GM23338 (cell line): Measurements from ENCODE around the gene NHERF1. TPM values are rescaled to one million over a fixed set of nuclear protein-coding genes. Genes with fewer than 3 reads are reported as not detected.

ENCODE experiments used
- ATAC-seq: fragments of 200-7000 bp; cut with Tn5 transposase; 3 replicates; pipeline ENCODE4 v1.9.1; 2020
- DNase-seq: peaks from one replicate; pipeline ENCODE4 v3.0.0-alpha.2; 2015; ENCODE audit warnings: low spot score
- H2AFZ ChIP-seq: fragments of 200-600 bp; sonication (generic); 2 replicates; pipeline ENCODE4 v1.8.0; 2016; ENCODE audit warnings: antibody characterized with exemption, mild to moderate bottlenecking, moderate library complexity
- H3F3A ChIP-seq: fragments of 200-600 bp; sonication (generic); replicated peaks from 2 replicates; pipeline ENCODE4 v1.8.0; 2017; ENCODE audit warnings: antibody characterized with exemption, mixed run types, low read depth
- H3K27ac ChIP-seq: fragments of 200-600 bp; sonication (generic); 2 replicates; pipeline ENCODE4 v1.6.1; 2016; ENCODE audit warnings: low read depth
- H3K27me3 ChIP-seq: fragments of 200-600 bp; sonication (generic); 2 replicates; pipeline ENCODE4 v1.8.0; 2016; ENCODE audit warnings: mild to moderate bottlenecking, mixed run types, moderate library complexity; ENCODE audit not compliant: insufficient read depth
- H3K36me3 ChIP-seq: fragments of 200-600 bp; sonication (generic); 2 replicates; pipeline ENCODE4 v1.8.0; 2016; ENCODE audit warnings: mild to moderate bottlenecking; ENCODE audit not compliant: insufficient read depth
- H3K4me1 ChIP-seq: fragments of 200-600 bp; sonication (generic); 2 replicates; pipeline ENCODE4 v1.8.0; 2016; ENCODE audit warnings: mild to moderate bottlenecking, moderate library complexity; ENCODE audit not compliant: insufficient read depth
- H3K4me2 ChIP-seq: fragments of 200-600 bp; sonication (generic); 2 replicates; pipeline ENCODE4 v1.7.1; 2017; ENCODE audit warnings: mixed run types
- H3K4me3 ChIP-seq: fragments of 200-600 bp; sonication (generic); 2 replicates; pipeline ENCODE4 v1.6.1; 2016; ENCODE audit warnings: mixed run types
- H3K79me2 ChIP-seq: fragments of 200-600 bp; sonication (generic); replicated peaks from 2 replicates; pipeline ENCODE4 v1.8.0; 2017; ENCODE audit warnings: mild to moderate bottlenecking; ENCODE audit not compliant: insufficient read depth
- H3K9me2 ChIP-seq: fragments of 200-600 bp; sonication (generic); 2 replicates; pipeline ENCODE4 v1.8.0; 2017; ENCODE audit not compliant: insufficient read depth
- H4K20me1 ChIP-seq: fragments of 200-600 bp; sonication (generic); replicated peaks from 2 replicates; pipeline ENCODE4 v1.8.0; 2017; ENCODE audit warnings: mild to moderate bottlenecking; ENCODE audit not compliant: insufficient read depth
- H3K27ac Mint-ChIP-seq: 2 replicates; pipeline ENCODE4 v1.8.0; 2020; ENCODE audit warnings: inconsistent platforms, mild to moderate bottlenecking, moderate library complexity, mixed read lengths
- H3K27me3 Mint-ChIP-seq: 3 replicates; pipeline ENCODE4 v1.8.0; 2022; ENCODE audit warnings: low read depth, mild to moderate bottlenecking, moderate library complexity, mixed read lengths, inconsistent platforms; ENCODE audit not compliant: insufficient read depth, poor library complexity
- H3K36me3 Mint-ChIP-seq: 3 replicates; pipeline ENCODE4 v1.8.0; 2021; ENCODE audit warnings: low read depth, mild to moderate bottlenecking, inconsistent platforms, moderate library complexity, mixed read lengths
- H3K4me1 Mint-ChIP-seq: 3 replicates; pipeline ENCODE4 v1.8.0; 2020; ENCODE audit warnings: mild to moderate bottlenecking, inconsistent platforms, mixed read lengths
- H3K4me3 Mint-ChIP-seq: 3 replicates; pipeline ENCODE4 v1.8.0; 2021; ENCODE audit warnings: moderate library complexity, mild to moderate bottlenecking, inconsistent platforms, mixed read lengths
- H3K9me3 Mint-ChIP-seq: 3 replicates; pipeline ENCODE4 v1.8.0; 2020; ENCODE audit warnings: moderate library complexity, mild to moderate bottlenecking, inconsistent platforms, mixed read lengths
- CREB1 ChIP-seq: fragments of 250-450 bp; sonication (Bioruptor Pico); IDR thresholded peaks from 2 replicates; pipeline ENCODE4 v1.5.0; 2020; ENCODE audit warnings: low read depth, mild to moderate bottlenecking, moderate library complexity
- EZH2 ChIP-seq: fragments of 200-600 bp; sonication (generic); IDR thresholded peaks from one replicate; pipeline ENCODE4 v1.8.0; 2017; ENCODE audit warnings: antibody characterized with exemption, mild to moderate bottlenecking, low read depth; ENCODE audit not compliant: unreplicated experiment
- EZH2phosphoT487 ChIP-seq: fragments of 200-600 bp; sonication (generic); IDR thresholded peaks from one replicate; pipeline ENCODE4 v1.8.1; 2018; ENCODE audit warnings: antibody characterized with exemption; ENCODE audit not compliant: unreplicated experiment
- JUNB ChIP-seq: IDR thresholded peaks from one replicate; pipeline ENCODE4 v1.6.1; 2016; ENCODE audit warnings: antibody characterized with exemption; ENCODE audit not compliant: unreplicated experiment
- POLR2AphosphoS5 ChIP-seq: IDR thresholded peaks from 2 replicates; pipeline ENCODE4 v1.6.1; 2016; ENCODE audit warnings: antibody characterized with exemption, low read depth
- STAT1 ChIP-seq: IDR thresholded peaks from one replicate; pipeline ENCODE4 v1.6.1; 2016; ENCODE audit warnings: antibody characterized with exemption; ENCODE audit not compliant: unreplicated experiment
- ZNF114 ChIP-seq: fragments of 250-450 bp; sonication (Bioruptor Pico); IDR thresholded peaks from 2 replicates; pipeline ENCODE4 v1.5.0; 2020; ENCODE audit warnings: mild to moderate bottlenecking, moderate library complexity
- ZNF331 ChIP-seq: fragments of 250-450 bp; sonication (Bioruptor Pico); IDR thresholded peaks from 2 replicates; pipeline ENCODE4 v1.5.0; 2020; ENCODE audit warnings: low read depth, mild to moderate bottlenecking, moderate library complexity
- polyA plus RNA-seq: library from polyadenylated mRNA; unstranded; fragments of >200 nt; fragmentation: Nextera tagmentation; extraction: Ambion mirVana; gene quantifications from 2 replicates; pipeline ENCODE4 v1.2.1, GENCODE V29; 2016
- total RNA-seq: library from RNA; depleted of rRNA; stranded (reverse); fragments of >200 nt; shearing (Covaris generic); gene quantifications from 2 replicates; pipeline ENCODE4 v1.2.3, GENCODE V29; 2014
- TF ChIP-seq, protein P1 (sequence below): IDR thresholded peaks from one replicate; pipeline ENCODE4 v1.6.1; 2018; ENCODE audit warnings: antibody characterized with exemption; ENCODE audit not compliant: unreplicated experiment
- TF ChIP-seq, protein P2 (sequence below), 2 experiments: fragments of 200-600 bp in 1 of 2; sonication (generic) in 1 of 2; conservative IDR thresholded peaks; 2 replicates each; pipeline versions ENCODE4 v1.5.1 to v1.6.1; 2016 to 2017; ENCODE audit warnings: antibody characterized with exemption in 2 of 2, low read depth in 2 of 2, mild to moderate bottlenecking in 2 of 2, moderate library complexity in 1 of 2
- TF ChIP-seq, protein P3 (sequence below): IDR thresholded peaks from 2 replicates; pipeline ENCODE4 v1.6.1; 2016; ENCODE audit warnings: antibody characterized with exemption
- TF ChIP-seq, protein P4 (sequence below): fragments of 250-450 bp; sonication (Bioruptor Pico); IDR thresholded peaks from 2 replicates; pipeline ENCODE4 v1.5.0; 2020; ENCODE audit warnings: mild to moderate bottlenecking, moderate library complexity

NHERF1 gene
- total and polyA plus RNA-seq, 2 experiments from 2014 or later = 48.8 to 100 TPM

DNA sequence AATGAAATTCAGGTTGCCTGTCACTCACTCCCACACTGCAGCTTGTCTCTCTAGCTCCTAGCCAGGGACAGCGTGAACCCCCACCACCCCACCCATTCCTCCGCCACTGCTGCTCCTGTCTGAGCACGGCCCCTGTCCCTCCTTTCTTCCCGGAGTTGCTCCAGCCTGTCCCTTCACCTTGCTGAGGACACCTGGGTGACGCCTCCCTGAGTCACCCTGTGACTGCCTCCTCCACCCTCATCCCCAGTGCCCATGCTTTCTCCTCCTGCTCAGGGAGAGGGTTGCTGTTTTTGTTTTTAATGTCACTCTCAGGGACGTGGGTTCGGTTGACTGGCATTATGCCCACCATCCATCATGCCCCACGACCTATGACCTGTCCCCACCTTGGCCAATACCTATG, 53.5 kb downstream of the NHERF1 start:
- Histone ChIP-seq H3K9me2 (no peaks in the 10 kb centered on the region), H3K27me3 (no peaks in the 10 kb centered on the region), H2AFZ (no peak overlapping the region), H3K4me2 (no peak overlapping the region), H4K20me1 (peaks cover 12% of the 10 kb centered on the region), H3K4me1 (no peaks in the 10 kb centered on the region), H3F3A (no peaks in the 10 kb centered on the region), H3K79me2 (no peaks in the 10 kb centered on the region), H3K36me3 (no peaks in the 10 kb centered on the region), H3K4me3 (no peak overlapping the region), H3K27ac (no peak overlapping the region)
- H3K9me3 Mint-ChIP-seq = no peaks in the 10 kb centered on the region
- peaks cover 26% of the 10 kb centered on the region for H3K36me3 Mint-ChIP-seq
- no peaks in the 10 kb centered on the region for H3K4me1 Mint-ChIP-seq
- H3K4me3 Mint-ChIP-seq = no peak overlapping the region
- TF ChIP-seq, protein P1, sequence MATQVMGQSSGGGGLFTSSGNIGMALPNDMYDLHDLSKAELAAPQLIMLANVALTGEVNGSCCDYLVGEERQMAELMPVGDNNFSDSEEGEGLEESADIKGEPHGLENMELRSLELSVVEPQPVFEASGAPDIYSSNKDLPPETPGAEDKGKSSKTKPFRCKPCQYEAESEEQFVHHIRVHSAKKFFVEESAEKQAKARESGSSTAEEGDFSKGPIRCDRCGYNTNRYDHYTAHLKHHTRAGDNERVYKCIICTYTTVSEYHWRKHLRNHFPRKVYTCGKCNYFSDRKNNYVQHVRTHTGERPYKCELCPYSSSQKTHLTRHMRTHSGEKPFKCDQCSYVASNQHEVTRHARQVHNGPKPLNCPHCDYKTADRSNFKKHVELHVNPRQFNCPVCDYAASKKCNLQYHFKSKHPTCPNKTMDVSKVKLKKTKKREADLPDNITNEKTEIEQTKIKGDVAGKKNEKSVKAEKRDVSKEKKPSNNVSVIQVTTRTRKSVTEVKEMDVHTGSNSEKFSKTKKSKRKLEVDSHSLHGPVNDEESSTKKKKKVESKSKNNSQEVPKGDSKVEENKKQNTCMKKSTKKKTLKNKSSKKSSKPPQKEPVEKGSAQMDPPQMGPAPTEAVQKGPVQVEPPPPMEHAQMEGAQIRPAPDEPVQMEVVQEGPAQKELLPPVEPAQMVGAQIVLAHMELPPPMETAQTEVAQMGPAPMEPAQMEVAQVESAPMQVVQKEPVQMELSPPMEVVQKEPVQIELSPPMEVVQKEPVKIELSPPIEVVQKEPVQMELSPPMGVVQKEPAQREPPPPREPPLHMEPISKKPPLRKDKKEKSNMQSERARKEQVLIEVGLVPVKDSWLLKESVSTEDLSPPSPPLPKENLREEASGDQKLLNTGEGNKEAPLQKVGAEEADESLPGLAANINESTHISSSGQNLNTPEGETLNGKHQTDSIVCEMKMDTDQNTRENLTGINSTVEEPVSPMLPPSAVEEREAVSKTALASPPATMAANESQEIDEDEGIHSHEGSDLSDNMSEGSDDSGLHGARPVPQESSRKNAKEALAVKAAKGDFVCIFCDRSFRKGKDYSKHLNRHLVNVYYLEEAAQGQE = no peak
- no peak for TF ChIP-seq ZNF114 (CRISPR knock-in tag)
- no peak for TF ChIP-seq CREB1 (CRISPR knock-in tag)
- TF ChIP-seq POLR2AphosphoS5 = no peak
- TF ChIP-seq JUNB = no peak
- no peak for TF ChIP-seq ZNF331 (CRISPR knock-in tag)
- TF ChIP-seq, protein P2, sequence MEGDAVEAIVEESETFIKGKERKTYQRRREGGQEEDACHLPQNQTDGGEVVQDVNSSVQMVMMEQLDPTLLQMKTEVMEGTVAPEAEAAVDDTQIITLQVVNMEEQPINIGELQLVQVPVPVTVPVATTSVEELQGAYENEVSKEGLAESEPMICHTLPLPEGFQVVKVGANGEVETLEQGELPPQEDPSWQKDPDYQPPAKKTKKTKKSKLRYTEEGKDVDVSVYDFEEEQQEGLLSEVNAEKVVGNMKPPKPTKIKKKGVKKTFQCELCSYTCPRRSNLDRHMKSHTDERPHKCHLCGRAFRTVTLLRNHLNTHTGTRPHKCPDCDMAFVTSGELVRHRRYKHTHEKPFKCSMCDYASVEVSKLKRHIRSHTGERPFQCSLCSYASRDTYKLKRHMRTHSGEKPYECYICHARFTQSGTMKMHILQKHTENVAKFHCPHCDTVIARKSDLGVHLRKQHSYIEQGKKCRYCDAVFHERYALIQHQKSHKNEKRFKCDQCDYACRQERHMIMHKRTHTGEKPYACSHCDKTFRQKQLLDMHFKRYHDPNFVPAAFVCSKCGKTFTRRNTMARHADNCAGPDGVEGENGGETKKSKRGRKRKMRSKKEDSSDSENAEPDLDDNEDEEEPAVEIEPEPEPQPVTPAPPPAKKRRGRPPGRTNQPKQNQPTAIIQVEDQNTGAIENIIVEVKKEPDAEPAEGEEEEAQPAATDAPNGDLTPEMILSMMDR (conservative IDR thresholded peaks at IDR 0.05; ENCODE audit: low read depth in 2 of 2) = no peak
- TF ChIP-seq EZH2phosphoT487 = no peak
- no peak for TF ChIP-seq EZH2
- TF ChIP-seq STAT1 = no peak
- TF ChIP-seq, protein P3, sequence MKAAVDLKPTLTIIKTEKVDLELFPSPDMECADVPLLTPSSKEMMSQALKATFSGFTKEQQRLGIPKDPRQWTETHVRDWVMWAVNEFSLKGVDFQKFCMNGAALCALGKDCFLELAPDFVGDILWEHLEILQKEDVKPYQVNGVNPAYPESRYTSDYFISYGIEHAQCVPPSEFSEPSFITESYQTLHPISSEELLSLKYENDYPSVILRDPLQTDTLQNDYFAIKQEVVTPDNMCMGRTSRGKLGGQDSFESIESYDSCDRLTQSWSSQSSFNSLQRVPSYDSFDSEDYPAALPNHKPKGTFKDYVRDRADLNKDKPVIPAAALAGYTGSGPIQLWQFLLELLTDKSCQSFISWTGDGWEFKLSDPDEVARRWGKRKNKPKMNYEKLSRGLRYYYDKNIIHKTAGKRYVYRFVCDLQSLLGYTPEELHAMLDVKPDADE = no peak
- TF ChIP-seq, protein P4, sequence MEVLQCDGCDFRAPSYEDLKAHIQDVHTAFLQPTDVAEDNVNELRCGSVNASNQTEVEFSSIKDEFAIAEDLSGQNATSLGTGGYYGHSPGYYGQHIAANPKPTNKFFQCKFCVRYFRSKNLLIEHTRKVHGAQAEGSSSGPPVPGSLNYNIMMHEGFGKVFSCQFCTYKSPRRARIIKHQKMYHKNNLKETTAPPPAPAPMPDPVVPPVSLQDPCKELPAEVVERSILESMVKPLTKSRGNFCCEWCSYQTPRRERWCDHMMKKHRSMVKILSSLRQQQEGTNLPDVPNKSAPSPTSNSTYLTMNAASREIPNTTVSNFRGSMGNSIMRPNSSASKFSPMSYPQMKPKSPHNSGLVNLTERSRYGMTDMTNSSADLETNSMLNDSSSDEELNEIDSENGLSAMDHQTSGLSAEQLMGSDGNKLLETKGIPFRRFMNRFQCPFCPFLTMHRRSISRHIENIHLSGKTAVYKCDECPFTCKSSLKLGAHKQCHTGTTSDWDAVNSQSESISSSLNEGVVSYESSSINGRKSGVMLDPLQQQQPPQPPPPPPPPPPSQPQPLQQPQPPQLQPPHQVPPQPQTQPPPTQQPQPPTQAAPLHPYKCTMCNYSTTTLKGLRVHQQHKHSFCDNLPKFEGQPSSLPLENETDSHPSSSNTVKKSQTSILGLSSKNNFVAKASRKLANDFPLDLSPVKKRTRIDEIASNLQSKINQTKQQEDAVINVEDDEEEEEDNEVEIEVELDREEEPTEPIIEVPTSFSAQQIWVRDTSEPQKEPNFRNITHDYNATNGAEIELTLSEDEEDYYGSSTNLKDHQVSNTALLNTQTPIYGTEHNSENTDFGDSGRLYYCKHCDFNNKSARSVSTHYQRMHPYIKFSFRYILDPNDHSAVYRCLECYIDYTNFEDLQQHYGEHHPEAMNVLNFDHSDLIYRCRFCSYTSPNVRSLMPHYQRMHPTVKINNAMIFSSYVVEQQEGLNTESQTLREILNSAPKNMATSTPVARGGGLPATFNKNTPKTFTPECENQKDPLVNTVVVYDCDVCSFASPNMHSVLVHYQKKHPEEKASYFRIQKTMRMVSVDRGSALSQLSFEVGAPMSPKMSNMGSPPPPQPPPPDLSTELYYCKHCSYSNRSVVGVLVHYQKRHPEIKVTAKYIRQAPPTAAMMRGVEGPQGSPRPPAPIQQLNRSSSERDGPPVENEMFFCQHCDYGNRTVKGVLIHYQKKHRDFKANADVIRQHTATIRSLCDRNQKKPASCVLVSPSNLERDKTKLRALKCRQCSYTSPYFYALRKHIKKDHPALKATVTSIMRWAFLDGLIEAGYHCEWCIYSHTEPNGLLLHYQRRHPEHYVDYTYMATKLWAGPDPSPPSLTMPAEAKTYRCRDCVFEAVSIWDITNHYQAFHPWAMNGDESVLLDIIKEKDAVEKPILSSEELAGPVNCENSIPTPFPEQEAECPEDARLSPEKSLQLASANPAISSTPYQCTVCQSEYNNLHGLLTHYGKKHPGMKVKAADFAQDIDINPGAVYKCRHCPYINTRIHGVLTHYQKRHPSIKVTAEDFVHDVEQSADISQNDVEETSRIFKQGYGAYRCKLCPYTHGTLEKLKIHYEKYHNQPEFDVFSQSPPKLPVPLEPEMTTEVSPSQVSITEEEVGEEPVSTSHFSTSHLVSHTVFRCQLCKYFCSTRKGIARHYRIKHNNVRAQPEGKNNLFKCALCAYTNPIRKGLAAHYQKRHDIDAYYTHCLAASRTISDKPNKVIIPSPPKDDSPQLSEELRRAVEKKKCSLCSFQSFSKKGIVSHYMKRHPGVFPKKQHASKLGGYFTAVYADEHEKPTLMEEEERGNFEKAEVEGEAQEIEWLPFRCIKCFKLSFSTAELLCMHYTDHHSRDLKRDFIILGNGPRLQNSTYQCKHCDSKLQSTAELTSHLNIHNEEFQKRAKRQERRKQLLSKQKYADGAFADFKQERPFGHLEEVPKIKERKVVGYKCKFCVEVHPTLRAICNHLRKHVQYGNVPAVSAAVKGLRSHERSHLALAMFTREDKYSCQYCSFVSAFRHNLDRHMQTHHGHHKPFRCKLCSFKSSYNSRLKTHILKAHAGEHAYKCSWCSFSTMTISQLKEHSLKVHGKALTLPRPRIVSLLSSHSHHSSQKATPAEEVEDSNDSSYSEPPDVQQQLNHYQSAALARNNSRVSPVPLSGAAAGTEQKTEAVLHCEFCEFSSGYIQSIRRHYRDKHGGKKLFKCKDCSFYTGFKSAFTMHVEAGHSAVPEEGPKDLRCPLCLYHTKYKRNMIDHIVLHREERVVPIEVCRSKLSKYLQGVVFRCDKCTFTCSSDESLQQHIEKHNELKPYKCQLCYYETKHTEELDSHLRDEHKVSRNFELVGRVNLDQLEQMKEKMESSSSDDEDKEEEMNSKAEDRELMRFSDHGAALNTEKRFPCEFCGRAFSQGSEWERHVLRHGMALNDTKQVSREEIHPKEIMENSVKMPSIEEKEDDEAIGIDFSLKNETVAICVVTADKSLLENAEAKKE (CRISPR knock-in tag) = no peak
- no peak overlapping the region for H3K27ac Mint-ChIP-seq
- DNase-seq (no peak), ATAC-seq (no peak)
- peaks cover 10% of the 10 kb centered on the region for H3K27me3 Mint-ChIP-seq
